Hepatocyte (in vitro differentiated cells): ENCODE data around the gene WLS. TPM values are rescaled to one million over a fixed set of nuclear protein-coding genes. Genes with fewer than 3 reads are reported as not detected.

Experiments used
- DNase-seq: peaks from one replicate; pipeline ENCODE4 v3.0.0-alpha.2; 2016; ENCODE audit warnings: low spot score
- H2AFZ ChIP-seq: fragments of 200-600 bp; sonication (generic); 2 replicates; pipeline ENCODE4 v1.6.0; 2016; ENCODE audit warnings: antibody characterized with exemption, mild to moderate bottlenecking
- H3K27ac ChIP-seq: fragments of 200-600 bp; sonication (generic); 2 replicates; pipeline ENCODE4 v1.5.1; 2016; ENCODE audit warnings: mild to moderate bottlenecking
- H3K27me3 ChIP-seq: fragments of 200-600 bp; sonication (generic); 2 replicates; pipeline ENCODE4 v1.6.1; 2016
- H3K36me3 ChIP-seq: fragments of 200-600 bp; sonication (generic); replicated peaks from 2 replicates; pipeline ENCODE4 v1.5.1; 2016; ENCODE audit warnings: low read depth; ENCODE audit not compliant: insufficient read depth
- H3K4me1 ChIP-seq: fragments of 200-600 bp; sonication (generic); 2 replicates; pipeline ENCODE4 v1.5.1; 2016; ENCODE audit warnings: mild to moderate bottlenecking, moderate library complexity; ENCODE audit not compliant: insufficient read depth
- H3K4me2 ChIP-seq: fragments of 200-600 bp; sonication (generic); 2 replicates; pipeline ENCODE4 v1.6.0; 2016
- H3K4me3 ChIP-seq: fragments of 200-600 bp; sonication (generic); 2 replicates; pipeline ENCODE4 v1.5.1; 2016; ENCODE audit warnings: mild to moderate bottlenecking
- H3K79me2 ChIP-seq: fragments of 200-600 bp; sonication (generic); 2 replicates; pipeline ENCODE4 v1.6.0; 2017; ENCODE audit warnings: mild to moderate bottlenecking
- H3K9me2 ChIP-seq: fragments of 200-600 bp; sonication (generic); replicated peaks from 2 replicates; pipeline ENCODE4 v1.6.0; 2017; ENCODE audit warnings: mild to moderate bottlenecking; ENCODE audit not compliant: insufficient read depth
- H3K9me3 ChIP-seq: fragments of 200-600 bp; sonication (generic); 2 replicates; pipeline ENCODE4 v1.5.1; 2016; ENCODE audit warnings: low read depth, mild to moderate bottlenecking
- H4K20me1 ChIP-seq: fragments of 200-600 bp; sonication (generic); 2 replicates; pipeline ENCODE4 v1.6.0; 2016; ENCODE audit warnings: mild to moderate bottlenecking; ENCODE audit not compliant: insufficient read depth, poor library complexity, severe bottlenecking
- EZH2 ChIP-seq: fragments of 200-600 bp; sonication (generic); IDR thresholded peaks from 2 replicates; pipeline ENCODE4 v1.6.1; 2016; ENCODE audit warnings: antibody characterized with exemption, mild to moderate bottlenecking, borderline replicate concordance
- EZH2phosphoT487 ChIP-seq: fragments of 200-600 bp; sonication (generic); IDR thresholded peaks from one replicate; pipeline ENCODE4 v1.6.1; 2018; ENCODE audit warnings: antibody characterized with exemption, mild to moderate bottlenecking, low read depth, moderate library complexity; ENCODE audit not compliant: unreplicated experiment, severe bottlenecking
- whole genome bisulfite sequencing: methylation state at CpG from one replicate; pipeline ENCODE4 v1.1.6; 2016; ENCODE audit warnings: low lambda C conversion rate; ENCODE audit errors: missing lambda C conversion rate; 5-methylcytosine and 5-hydroxymethylcytosine counted together
- polyA plus RNA-seq: library from polyadenylated mRNA; unstranded; fragments of >200 nt; fragmentation: Nextera tagmentation; extraction: Ambion mirVana; gene quantifications from 2 replicates; pipeline ENCODE4 v1.2.1, GENCODE V29; 2016
- total RNA-seq: library from RNA; depleted of rRNA; stranded (reverse); fragments of >200 nt; gene quantifications from 2 replicates; pipeline ENCODE4 v1.2.3, GENCODE V29; 2014
- TF ChIP-seq, protein P1 (sequence below): fragments of 200-600 bp; sonication (generic); IDR thresholded peaks from 2 replicates; pipeline ENCODE4 v1.5.1; 2016; ENCODE audit warnings: antibody characterized with exemption, mild to moderate bottlenecking; ENCODE audit not compliant: poor library complexity

WLS gene
- total and polyA plus RNA-seq, 2 experiments from 2014 or later, result 79.9 to 102 TPM

DNA sequence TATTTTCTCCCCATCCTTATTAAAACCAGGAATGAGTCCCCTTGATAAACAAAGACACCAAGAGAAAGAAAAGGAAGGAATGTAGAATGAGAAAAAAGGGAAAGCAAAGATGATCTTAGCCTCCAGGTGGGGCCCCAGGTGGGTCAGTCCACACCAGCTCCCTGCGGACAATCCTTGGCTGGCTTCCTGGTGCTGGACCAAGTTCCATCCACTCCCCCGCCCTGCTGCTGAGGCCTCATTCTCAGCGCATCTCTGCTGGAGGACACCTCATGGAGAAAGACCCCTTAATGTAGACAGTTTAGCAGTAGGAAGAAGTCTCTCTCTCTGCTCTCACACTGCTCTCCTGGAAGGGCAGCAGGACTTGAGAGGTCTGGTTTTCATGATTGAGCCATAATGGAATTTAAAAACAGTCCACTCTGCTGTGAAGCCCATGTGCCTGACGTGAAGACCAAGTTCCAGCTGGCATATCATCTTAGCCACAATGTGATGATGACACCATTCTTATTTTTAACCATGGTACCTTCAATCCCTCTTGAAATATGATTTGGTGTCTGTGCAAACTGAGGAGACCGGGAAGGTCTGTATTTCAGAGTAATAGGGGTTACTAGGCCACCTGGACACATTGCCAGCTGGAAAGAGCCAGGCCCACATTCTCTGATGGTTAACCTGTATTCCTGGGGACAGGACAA, 83.1 kb downstream of the WLS start:
- Histone ChIP-seq H3K27ac (no peak overlapping the region), H4K20me1 (no peaks in the 10 kb centered on the region), H3K4me3 (no peak overlapping the region), H2AFZ (no peak overlapping the region), H3K9me3 (no peaks in the 10 kb centered on the region), H3K9me2 (no peaks in the 10 kb centered on the region), H3K27me3 (no peaks in the 10 kb centered on the region), H3K4me1 (peaks cover 13% of the 10 kb centered on the region), H3K36me3 (peaks cover 4% of the 10 kb centered on the region), H3K79me2 (no peaks in the 10 kb centered on the region), H3K4me2 (no peak overlapping the region)
- DNase-seq, result no peak
- WGBS, result 90% methylated on average over 5 of the region's 5 CpGs
- TF ChIP-seq EZH2 (no peak), EZH2phosphoT487 (no peak)
- TF ChIP-seq, protein P1, sequence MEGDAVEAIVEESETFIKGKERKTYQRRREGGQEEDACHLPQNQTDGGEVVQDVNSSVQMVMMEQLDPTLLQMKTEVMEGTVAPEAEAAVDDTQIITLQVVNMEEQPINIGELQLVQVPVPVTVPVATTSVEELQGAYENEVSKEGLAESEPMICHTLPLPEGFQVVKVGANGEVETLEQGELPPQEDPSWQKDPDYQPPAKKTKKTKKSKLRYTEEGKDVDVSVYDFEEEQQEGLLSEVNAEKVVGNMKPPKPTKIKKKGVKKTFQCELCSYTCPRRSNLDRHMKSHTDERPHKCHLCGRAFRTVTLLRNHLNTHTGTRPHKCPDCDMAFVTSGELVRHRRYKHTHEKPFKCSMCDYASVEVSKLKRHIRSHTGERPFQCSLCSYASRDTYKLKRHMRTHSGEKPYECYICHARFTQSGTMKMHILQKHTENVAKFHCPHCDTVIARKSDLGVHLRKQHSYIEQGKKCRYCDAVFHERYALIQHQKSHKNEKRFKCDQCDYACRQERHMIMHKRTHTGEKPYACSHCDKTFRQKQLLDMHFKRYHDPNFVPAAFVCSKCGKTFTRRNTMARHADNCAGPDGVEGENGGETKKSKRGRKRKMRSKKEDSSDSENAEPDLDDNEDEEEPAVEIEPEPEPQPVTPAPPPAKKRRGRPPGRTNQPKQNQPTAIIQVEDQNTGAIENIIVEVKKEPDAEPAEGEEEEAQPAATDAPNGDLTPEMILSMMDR, result no peak

DNA sequence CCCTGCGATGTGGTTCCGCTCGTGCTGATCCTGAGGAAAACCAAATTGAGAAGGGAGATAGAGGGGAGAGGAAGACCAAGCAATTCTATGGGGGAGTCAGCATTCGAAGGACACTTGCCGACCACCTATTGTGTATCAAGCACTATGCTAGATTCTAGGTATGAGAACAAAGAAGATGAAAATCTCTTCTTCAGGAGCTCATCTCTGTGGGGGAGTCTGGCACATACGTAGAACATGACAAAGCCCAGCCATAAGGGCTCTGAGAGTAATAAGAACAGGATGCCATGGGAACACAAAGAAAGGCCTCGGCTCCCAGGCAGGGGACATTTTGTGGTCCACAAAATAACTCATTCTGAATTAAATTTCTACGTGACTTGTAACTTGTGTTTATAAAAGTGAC, 83.7 kb downstream of the WLS start:
- H3K27ac ChIP-seq, result no peak overlapping the region
- no peaks in the 10 kb centered on the region for H4K20me1 ChIP-seq
- H3K9me3 ChIP-seq, result no peaks in the 10 kb centered on the region
- TF ChIP-seq EZH2phosphoT487 (no peak), EZH2 (no peak)
- TF ChIP-seq, protein P1, result no peak
- no peak overlapping the region for H3K4me3 ChIP-seq
- peaks cover 17% of the 10 kb centered on the region for H3K4me1 ChIP-seq
- H3K36me3 ChIP-seq, result peaks cover 4% of the 10 kb centered on the region
- H2AFZ ChIP-seq, result no peak overlapping the region
- H3K4me2 ChIP-seq, result no peak overlapping the region
- no peak for DNase-seq
- H3K79me2 ChIP-seq, result no peaks in the 10 kb centered on the region
- no peaks in the 10 kb centered on the region for H3K27me3 ChIP-seq
- 93% methylated on average over 8 of the region's 8 CpGs for WGBS
- H3K9me2 ChIP-seq, result no peaks in the 10 kb centered on the region

DNA sequence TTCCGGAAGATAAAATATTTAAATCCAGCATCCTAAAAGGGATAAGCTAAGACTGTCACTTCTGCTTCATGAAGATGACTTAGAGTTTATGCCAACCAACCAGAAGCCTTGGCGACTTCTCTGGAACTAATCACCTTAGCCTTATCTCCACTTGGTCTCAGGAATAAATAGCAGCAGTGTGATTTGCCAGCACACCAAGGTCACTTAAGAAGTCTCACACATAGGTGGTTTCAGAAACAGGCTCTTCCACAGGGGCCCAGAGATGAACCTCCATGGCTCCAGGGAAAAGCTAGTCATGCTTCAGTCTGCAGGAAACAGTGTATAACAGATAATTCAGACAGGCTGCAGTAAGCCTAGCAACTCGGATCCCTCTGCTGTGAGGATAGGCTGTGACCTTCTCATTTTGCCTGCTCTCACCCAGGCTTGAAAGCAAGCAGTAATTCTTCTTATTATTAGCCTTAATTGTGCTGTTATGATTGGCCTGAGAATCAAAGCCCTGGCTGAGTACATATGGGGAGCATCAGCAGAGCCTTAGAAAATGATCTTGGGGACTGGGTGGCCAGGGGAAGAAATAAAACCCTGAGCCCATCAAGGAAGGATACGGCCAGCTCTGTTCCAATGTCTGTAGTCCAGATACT, 84.7 kb downstream of the WLS start:
- WGBS, result 79% methylated on average over 4 of the region's 4 CpGs
- no peak for DNase-seq

DNA sequence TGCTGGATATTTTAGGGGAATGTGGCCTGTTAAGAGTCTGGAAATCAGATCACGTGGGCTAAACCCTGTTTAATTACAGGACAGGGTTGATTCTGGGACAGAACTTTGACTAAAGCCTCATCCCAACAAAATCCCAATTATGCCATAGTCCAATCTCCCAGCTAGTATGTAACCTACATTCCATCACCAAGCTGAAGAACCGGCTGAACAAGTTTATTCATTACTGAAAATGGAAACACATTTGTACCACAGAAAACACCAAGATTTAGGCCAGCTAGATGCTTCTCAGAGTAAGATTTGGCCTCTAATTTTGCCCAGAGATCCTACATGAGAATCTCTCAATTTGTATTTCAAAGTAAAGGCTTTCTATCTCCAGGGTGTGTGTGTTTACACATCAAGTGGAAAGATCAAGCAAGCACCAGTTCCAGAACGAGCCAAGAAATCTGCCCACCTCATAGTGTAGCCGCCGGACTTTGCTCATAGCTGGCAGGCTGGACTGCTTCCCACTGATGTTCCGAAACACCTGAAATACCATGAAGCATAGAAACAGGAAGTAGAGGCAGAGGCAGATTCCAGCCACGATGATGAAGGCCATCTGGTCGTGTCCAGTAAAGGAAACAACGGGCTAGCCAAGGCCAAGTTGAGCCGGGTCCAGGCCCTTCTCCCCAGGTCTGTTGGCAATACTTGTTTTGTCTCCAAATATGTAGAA, 86.8 kb downstream of the WLS start:
- Histone ChIP-seq H3K4me3 (no peak overlapping the region), H3K36me3 (no peaks in the 10 kb centered on the region), H4K20me1 (no peaks in the 10 kb centered on the region), H3K27me3 (no peaks in the 10 kb centered on the region), H2AFZ (no peak overlapping the region), H3K9me3 (no peaks in the 10 kb centered on the region), H3K9me2 (no peaks in the 10 kb centered on the region), H3K79me2 (no peaks in the 10 kb centered on the region), H3K27ac (peak overlapping the region; percentile 60), H3K4me2 (no peak overlapping the region), H3K4me1 (peaks cover 47% of the 10 kb centered on the region)
- TF ChIP-seq EZH2, result no peak
- TF ChIP-seq, protein P1, result no peak
- TF ChIP-seq EZH2phosphoT487, result no peak
- WGBS, result 78% methylated on average over 10 of the region's 10 CpGs
- peak; percentile 24 for DNase-seq

More for the DNA sequence above, 84.7 kb downstream of the WLS start:
- no peak overlapping the region for H2AFZ ChIP-seq
- H4K20me1 ChIP-seq, result no peaks in the 10 kb centered on the region
- H3K27me3 ChIP-seq, result no peaks in the 10 kb centered on the region
- TF ChIP-seq EZH2phosphoT487, result no peak
- no peak for TF ChIP-seq EZH2
- H3K4me3 ChIP-seq, result no peak overlapping the region
- no peak overlapping the region for H3K4me2 ChIP-seq
- H3K36me3 ChIP-seq, result peaks cover 4% of the 10 kb centered on the region
- H3K4me1 ChIP-seq, result peaks cover 27% of the 10 kb centered on the region
- no peak overlapping the region for H3K27ac ChIP-seq
- no peaks in the 10 kb centered on the region for H3K9me2 ChIP-seq
- H3K9me3 ChIP-seq, result no peaks in the 10 kb centered on the region
- H3K79me2 ChIP-seq, result no peaks in the 10 kb centered on the region
